A673 (cell line): Measurements from ENCODE around the gene PKNOX2.

Source experiments
- CTCF ChIP-seq: fragments of 300-800, 200-600 bp; sonication (generic); conservative IDR thresholded peaks from 2 replicates; pipeline ENCODE4 v1.5.1; 2017; ENCODE audit warnings: low read depth, mild to moderate bottlenecking, antibody characterized with exemption, low read length, moderate library complexity, mixed read lengths
- EZH2 ChIP-seq: fragments of 200-600 bp; sonication (generic); IDR thresholded peaks from 2 replicates; pipeline ENCODE4 v1.6.1; 2017; ENCODE audit warnings: borderline replicate concordance, low read depth, mild to moderate bottlenecking, mixed read lengths, antibody characterized with exemption, low read length; ENCODE audit not compliant: poor library complexity, severe bottlenecking

- TF ChIP-seq CTCF = no peak
- TF ChIP-seq EZH2 = no peak
Observed at GRCh38 chr11:125382822-125383221, 218.3 kb downstream of the PKNOX2 start.
